ENCODE measurements around the gene FKBP15.

DNA sequence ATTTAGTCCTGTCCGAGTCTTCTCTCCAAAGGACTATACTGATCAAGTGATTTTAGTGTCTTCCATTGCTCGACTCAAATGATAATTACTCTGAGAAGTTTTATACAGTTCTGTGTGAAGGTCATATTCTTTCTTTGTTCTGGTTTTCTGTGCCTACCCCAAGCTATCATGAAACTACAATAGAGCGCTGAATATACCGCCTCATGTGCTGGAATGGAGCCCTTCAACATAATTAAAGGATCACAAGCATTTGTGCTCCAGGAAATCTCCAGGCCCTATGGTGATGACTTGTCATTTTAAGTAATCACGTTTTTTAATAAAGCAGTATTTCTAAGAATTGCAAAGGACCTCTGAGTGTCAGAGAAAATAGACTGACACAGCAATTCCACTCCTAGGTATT is 81.1 kb downstream of the FKBP15 start:
- TF ChIP-seq, protein P1, sequence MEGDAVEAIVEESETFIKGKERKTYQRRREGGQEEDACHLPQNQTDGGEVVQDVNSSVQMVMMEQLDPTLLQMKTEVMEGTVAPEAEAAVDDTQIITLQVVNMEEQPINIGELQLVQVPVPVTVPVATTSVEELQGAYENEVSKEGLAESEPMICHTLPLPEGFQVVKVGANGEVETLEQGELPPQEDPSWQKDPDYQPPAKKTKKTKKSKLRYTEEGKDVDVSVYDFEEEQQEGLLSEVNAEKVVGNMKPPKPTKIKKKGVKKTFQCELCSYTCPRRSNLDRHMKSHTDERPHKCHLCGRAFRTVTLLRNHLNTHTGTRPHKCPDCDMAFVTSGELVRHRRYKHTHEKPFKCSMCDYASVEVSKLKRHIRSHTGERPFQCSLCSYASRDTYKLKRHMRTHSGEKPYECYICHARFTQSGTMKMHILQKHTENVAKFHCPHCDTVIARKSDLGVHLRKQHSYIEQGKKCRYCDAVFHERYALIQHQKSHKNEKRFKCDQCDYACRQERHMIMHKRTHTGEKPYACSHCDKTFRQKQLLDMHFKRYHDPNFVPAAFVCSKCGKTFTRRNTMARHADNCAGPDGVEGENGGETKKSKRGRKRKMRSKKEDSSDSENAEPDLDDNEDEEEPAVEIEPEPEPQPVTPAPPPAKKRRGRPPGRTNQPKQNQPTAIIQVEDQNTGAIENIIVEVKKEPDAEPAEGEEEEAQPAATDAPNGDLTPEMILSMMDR (conservative IDR thresholded peaks at IDR 0.05; ENCODE audit: low read depth, low read length), result no peak
- no peak for TF ChIP-seq EZH2 (IDR thresholded peaks at IDR 0.05; ENCODE audit: borderline replicate concordance, low read depth, low read length, poor library complexity, severe bottlenecking)

All from A673 (cell line).